Endothelial cell (in vitro differentiated cells): ENCODE data around the gene TGFB2. TPM values are rescaled to one million over a fixed set of nuclear protein-coding genes. Genes with fewer than 3 reads are reported as not detected.

ENCODE experiments used
- DNase-seq: peaks from one replicate; pipeline ENCODE4 v3.0.0; 2021; ENCODE audit warnings: low spot score
- H3K27ac Mint-ChIP-seq: one replicate; pipeline ENCODE4 v1.8.0; 2021; ENCODE audit warnings: mixed read lengths, inconsistent platforms; ENCODE audit not compliant: unreplicated experiment
- H3K27me3 Mint-ChIP-seq: one replicate; pipeline ENCODE4 v1.8.0; 2021; ENCODE audit warnings: mild to moderate bottlenecking, moderate library complexity, mixed read lengths, inconsistent platforms; ENCODE audit not compliant: unreplicated experiment
- H3K36me3 Mint-ChIP-seq: one replicate; pipeline ENCODE4 v1.8.0; 2021; ENCODE audit warnings: mild to moderate bottlenecking, low read depth, mixed read lengths, inconsistent platforms; ENCODE audit not compliant: unreplicated experiment
- H3K4me1 Mint-ChIP-seq: one replicate; pipeline ENCODE4 v1.8.0; 2021; ENCODE audit warnings: mild to moderate bottlenecking, mixed read lengths, inconsistent platforms; ENCODE audit not compliant: unreplicated experiment
- H3K4me3 Mint-ChIP-seq: one replicate; pipeline ENCODE4 v1.8.0; 2021; ENCODE audit warnings: mild to moderate bottlenecking, mixed read lengths, inconsistent platforms; ENCODE audit not compliant: unreplicated experiment
- H3K9me3 Mint-ChIP-seq: one replicate; pipeline ENCODE4 v1.8.0; 2021; ENCODE audit warnings: mixed read lengths, inconsistent platforms; ENCODE audit not compliant: unreplicated experiment
- CTCF ChIP-seq: fragments of 200-600 bp; sonication (generic); IDR thresholded peaks from one replicate; pipeline ENCODE4 v1.5.0; 2021; ENCODE audit warnings: antibody characterized with exemption; ENCODE audit not compliant: unreplicated experiment
- total RNA-seq: library from RNA; stranded (reverse); fragmentation: NEBNext Ultra II Directional; extraction: Animal tissue kit (Norgen Biotek cat#: 25700); gene quantifications from one replicate; pipeline ENCODE4 v1.2.1, GENCODE V29; 2021; ENCODE audit not compliant: unreplicated experiment

The TGFB2 gene
- total RNA-seq, 1 donor from 2014 or later, result 0.62 TPM

DNA sequence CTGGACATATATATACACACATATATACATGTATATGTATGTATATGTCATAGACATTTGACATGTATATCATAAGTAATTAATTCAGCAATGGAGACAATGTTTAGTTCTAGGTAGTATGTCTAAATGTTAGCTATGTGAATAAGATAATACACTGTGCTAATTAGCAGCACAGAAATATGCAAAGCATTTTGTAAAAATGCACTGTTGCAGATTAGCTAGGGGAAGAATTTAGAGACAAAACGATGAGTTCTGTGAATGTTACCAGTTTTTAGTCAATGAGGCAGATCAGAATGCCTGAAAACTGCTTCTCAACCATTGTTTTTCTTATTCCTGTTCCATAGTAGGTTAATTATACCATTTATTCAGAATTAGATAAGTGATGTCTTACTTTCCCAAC is 86.3 kb downstream of the TGFB2 start:
- Mint-ChIP-seq H3K36me3 (no peaks in the 10 kb centered on the region), H3K4me1 (peaks cover 2% of the 10 kb centered on the region), H3K27me3 (peaks cover 2% of the 10 kb centered on the region), H3K27ac (no peak overlapping the region), H3K4me3 (no peak overlapping the region), H3K9me3 (no peaks in the 10 kb centered on the region)
- DNase-seq, result no peak
- TF ChIP-seq CTCF, result no peak

DNA sequence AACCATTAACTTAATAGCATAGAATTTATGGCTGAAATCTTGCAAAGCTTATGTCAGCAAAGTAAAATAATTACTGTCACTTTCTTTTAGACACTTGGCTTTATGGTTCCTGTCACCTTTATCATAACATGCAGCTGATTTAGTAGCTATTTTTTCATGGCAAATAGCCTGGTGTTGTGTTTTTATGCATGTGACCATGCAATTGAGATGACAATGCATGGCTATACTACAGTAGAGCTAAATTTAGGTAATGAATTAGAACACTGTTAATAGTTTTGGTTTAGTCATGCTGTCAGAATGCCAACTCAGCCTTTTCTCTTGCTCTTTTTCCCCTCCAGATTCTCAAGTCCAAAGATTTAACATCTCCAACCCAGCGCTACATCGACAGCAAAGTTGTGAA is 88.6 kb downstream of the TGFB2 start:
- Mint-ChIP-seq H3K27me3 (peaks cover 2% of the 10 kb centered on the region), H3K36me3 (no peaks in the 10 kb centered on the region), H3K4me3 (no peak overlapping the region), H3K27ac (no peak overlapping the region), H3K9me3 (no peaks in the 10 kb centered on the region), H3K4me1 (peaks cover 2% of the 10 kb centered on the region)
- no peak for TF ChIP-seq CTCF
- no peak for DNase-seq

DNA sequence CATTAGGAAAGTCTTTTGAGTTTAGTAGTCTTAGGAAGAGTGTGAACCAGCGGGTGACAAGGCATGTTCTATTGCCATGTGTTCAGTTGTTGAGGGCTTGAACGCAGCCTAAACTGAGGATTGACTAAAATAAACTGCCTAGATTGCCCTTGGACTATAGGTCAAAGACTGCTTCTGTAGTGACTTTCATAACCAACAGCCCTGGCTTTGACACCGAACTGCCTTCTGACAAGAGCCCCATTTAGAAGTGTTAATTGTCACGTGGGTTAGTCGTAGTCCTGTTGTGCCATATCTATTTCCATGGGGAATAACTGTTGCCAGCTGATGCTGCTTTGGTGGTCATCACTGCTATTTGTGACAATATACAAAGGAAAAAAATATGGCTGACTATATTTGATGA is 90.4 kb downstream of the TGFB2 start:
- DNase-seq, result no peak
- no peaks in the 10 kb centered on the region for H3K9me3 Mint-ChIP-seq

DNA sequence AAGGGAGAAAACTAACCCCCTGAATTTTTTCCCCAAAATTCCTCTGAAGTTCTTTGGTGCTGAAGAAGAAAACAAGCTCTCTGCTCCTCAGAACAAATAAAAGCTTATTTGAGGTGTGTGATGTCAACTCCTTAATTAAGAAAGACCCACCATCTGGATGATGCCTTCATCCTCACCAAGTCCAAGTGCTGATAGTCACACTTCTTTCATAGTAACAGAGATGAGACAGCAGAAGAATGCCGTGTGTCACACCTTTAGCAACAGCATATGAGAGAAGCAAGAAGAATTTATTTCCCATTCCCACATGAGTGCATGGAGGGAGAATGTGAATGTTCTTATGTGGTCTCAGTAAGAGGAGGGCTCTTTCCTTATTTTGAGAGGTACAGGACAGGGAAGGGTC is 91.2 kb downstream of the TGFB2 start:
- Mint-ChIP-seq H3K4me3 (no peak overlapping the region), H3K9me3 (no peaks in the 10 kb centered on the region), H3K4me1 (no peaks in the 10 kb centered on the region), H3K27me3 (no peaks in the 10 kb centered on the region), H3K27ac (no peak overlapping the region), H3K36me3 (no peaks in the 10 kb centered on the region)
- TF ChIP-seq CTCF, result no peak
- no peak for DNase-seq

More for the DNA sequence above, 90.4 kb downstream of the TGFB2 start:
- H3K36me3 Mint-ChIP-seq, result no peaks in the 10 kb centered on the region
- H3K27ac Mint-ChIP-seq, result no peak overlapping the region
- H3K4me3 Mint-ChIP-seq, result no peak overlapping the region
- no peaks in the 10 kb centered on the region for H3K4me1 Mint-ChIP-seq
- TF ChIP-seq CTCF, result no peak
- no peaks in the 10 kb centered on the region for H3K27me3 Mint-ChIP-seq

DNA sequence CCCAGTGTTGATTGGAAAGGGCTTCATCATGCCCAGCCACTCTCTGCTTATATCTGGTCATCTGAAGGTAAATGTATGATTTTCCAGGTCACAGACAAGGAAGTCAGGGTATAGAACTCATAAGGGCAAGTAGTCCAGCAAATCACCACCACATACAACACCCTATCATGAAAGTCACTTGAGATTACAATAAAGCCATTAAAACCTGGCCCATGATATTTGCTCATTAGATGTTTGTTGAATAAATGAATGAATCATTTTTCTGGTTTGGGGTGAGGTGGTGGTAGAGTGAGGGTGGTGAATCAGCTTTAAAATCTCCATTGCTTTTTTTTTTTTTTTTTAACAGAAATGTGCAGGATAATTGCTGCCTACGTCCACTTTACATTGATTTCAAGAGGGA is 91.9 kb downstream of the TGFB2 start:
- Mint-ChIP-seq H3K4me3 (no peak overlapping the region), H3K27ac (no peak overlapping the region), H3K9me3 (no peaks in the 10 kb centered on the region), H3K36me3 (no peaks in the 10 kb centered on the region), H3K27me3 (no peaks in the 10 kb centered on the region), H3K4me1 (no peaks in the 10 kb centered on the region)
- TF ChIP-seq CTCF, result no peak
- no peak for DNase-seq
